Measurements from ENCODE around the gene CFAP97D1. TPM values are rescaled to one million over a fixed set of nuclear protein-coding genes. Genes with fewer than 3 reads are reported as not detected.
A peak's percentile ranks its signal among the peaks of the same experiment; 100 is the strongest.

CFAP97D1 gene
- total RNA-seq, 4 donors from 2014 or later, result not detected

DNA sequence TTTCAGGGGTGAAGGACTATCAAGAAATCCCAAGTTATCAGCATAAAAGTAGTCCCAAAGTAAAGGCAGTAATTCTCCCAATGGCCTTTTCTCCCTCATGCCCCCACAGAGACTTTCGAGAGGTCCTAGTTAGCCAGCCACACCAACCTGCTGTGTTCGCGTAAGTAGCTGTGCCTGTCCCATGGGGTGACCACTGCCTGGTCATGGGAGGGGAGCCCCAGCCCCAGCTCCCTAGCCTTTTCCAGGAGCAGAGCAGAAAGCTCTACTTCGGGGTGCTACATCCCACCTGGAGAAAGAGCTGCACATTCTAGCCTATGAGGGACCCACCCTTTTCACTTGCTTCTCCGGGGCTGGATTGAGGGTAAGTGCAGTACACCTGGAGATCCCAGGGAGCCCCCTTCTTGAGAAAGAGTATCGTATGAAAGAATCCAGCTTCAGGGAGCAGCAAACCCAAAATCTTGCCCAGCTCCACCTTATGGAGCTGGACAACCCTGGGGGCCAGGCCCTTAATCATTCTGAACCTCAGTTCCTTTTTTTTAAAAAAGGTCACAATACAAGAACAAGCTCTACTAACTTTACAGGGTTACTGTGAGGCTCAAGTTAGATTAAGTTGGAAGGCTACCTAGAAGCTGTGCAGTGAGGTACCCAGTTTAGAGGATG is 13.1 kb upstream of the CFAP97D1 start:
- no peak overlapping the region for H3K27ac ChIP-seq
- H3K27me3 ChIP-seq, result no peaks in the 10 kb centered on the region
- intact Hi-C loops (cut with DNase I; ENCODE audit: low total_unique reads) (no loop called here), in situ Hi-C loops (cut with MboI; ENCODE audit: low pct_ligation_motif_present in 1 of 4, low pct_unique_long_range_greater_than_20kb in 1 of 4, low sequenced_read_pairs in 3 of 4) (loop anchor here in 2 of 4 donors (10.0 kb wide), 1 partner anchor 192 kb away; no protein-coding TSS in a partner anchor)
- no peak overlapping the region for H3K4me3 ChIP-seq
- TF ChIP-seq POLR2A (IDR thresholded peaks at IDR 0.05), result no peak
- TF ChIP-seq EP300 (IDR thresholded peaks at IDR 0.05; ENCODE audit: low read depth), result no peak
- TF ChIP-seq POLR2AphosphoS5 (IDR thresholded peaks at IDR 0.05), result no peak
- H3K9me3 ChIP-seq, result no peaks in the 10 kb centered on the region
- peaks cover 0 to 17% (median 0%) of the 10 kb centered on the region in 4 donors for H3K4me1 ChIP-seq
- H3K36me3 ChIP-seq, result peaks cover 0 to 32% (median 3%) of the 10 kb centered on the region in 4 donors
- WGBS, 2 donors (ENCODE audit: low coverage in 1 of 2), result 73 to 76% methylated on average over 2 to 6 of the region's 6 CpGs
- no peak for DNase-seq

DNA sequence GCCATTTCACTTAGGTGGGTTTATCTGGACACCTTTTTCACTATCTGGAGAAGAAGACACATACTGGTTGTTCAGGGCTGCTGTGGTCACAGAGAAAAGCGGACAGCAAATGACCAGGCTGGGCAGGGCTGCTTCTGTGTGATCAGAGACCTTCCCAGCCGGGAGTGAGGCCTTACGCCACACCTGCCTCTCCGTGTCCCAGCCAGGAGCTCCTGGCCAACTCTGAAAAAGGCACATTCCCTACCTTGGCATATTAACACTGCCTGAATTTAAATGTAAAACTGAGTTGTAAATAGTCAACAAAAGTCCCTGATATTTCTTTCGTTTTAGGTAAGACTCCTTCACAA is 12.5 kb upstream of the CFAP97D1 start:
- Histone ChIP-seq H3K36me3 (peaks cover 0 to 34% (median 3%) of the 10 kb centered on the region in 4 donors), H3K27ac (no peak overlapping the region), H3K27me3 (no peaks in the 10 kb centered on the region), H3K9me3 (no peaks in the 10 kb centered on the region), H3K4me1 (peaks cover 0 to 21% (median 0%) of the 10 kb centered on the region in 4 donors), H3K4me3 (no peak overlapping the region)
- intact Hi-C loops (cut with DNase I; ENCODE audit: low total_unique reads) (no loop called here), in situ Hi-C loops (cut with MboI; ENCODE audit: low pct_ligation_motif_present in 1 of 4, low pct_unique_long_range_greater_than_20kb in 1 of 4, low sequenced_read_pairs in 3 of 4) (loop anchor here in 2 of 4 donors (10.0 kb wide), 1 partner anchor 193 kb away; no protein-coding TSS in a partner anchor)
- WGBS, 2 donors (ENCODE audit: low coverage in 1 of 2), result 0 to 72% methylated on average over 1 to 5 of the region's 5 CpGs
- no peak for TF ChIP-seq EP300 (IDR thresholded peaks at IDR 0.05; ENCODE audit: low read depth)
- TF ChIP-seq POLR2AphosphoS5 (IDR thresholded peaks at IDR 0.05), result no peak
- TF ChIP-seq CTCF (IDR thresholded peaks at IDR 0.05), result no peak
- no peak for TF ChIP-seq POLR2A (IDR thresholded peaks at IDR 0.05)
- no peak for DNase-seq

DNA sequence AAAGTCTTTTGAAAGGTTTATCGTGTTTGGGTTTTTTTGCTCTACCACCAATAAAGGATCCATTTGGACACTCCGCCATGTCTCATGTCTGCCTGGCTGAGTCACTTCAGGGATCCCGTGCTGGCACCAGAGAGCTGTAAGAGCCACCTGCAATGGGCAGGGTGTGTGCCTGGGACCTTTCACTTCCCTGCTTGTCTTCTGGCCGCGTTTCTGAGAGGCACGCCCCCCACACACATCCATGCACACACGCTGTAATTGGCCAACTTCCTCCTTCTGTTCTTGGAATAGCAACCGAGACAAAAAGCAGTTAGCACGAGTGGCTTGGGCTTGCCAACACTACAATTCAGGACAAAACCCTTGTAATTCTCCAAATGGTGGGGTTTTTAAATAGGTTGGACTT is 11.9 kb upstream of the CFAP97D1 start:
- intact Hi-C loops (cut with DNase I; ENCODE audit: low total_unique reads), result no loop called here
- Histone ChIP-seq H3K9me3 (no peaks in the 10 kb centered on the region), H3K4me1 (peaks cover 0 to 27% (median 3%) of the 10 kb centered on the region in 4 donors), H3K4me3 (no peak overlapping the region), H3K27me3 (no peaks in the 10 kb centered on the region), H3K36me3 (peaks cover 0 to 36% (median 5%) of the 10 kb centered on the region in 4 donors), H3K27ac (peak overlapping the region in 3 of 4 donors; percentile 23 to 46 (median 28))
- in situ Hi-C loops (cut with MboI; ENCODE audit: low pct_ligation_motif_present in 1 of 4, low pct_unique_long_range_greater_than_20kb in 1 of 4, low sequenced_read_pairs in 3 of 4), result loop anchor here in 2 of 4 donors (10.0 kb wide), 1 partner anchor 194 kb away; no protein-coding TSS in a partner anchor
- TF ChIP-seq CTCF (IDR thresholded peaks at IDR 0.05), result no peak
- no peak for TF ChIP-seq POLR2A (IDR thresholded peaks at IDR 0.05)
- no peak for TF ChIP-seq POLR2AphosphoS5 (IDR thresholded peaks at IDR 0.05)
- TF ChIP-seq EP300 (IDR thresholded peaks at IDR 0.05; ENCODE audit: low read depth), result no peak
- WGBS, 2 donors (ENCODE audit: low coverage in 1 of 2), result 16 to 30% methylated on average over 4 to 9 of the region's 9 CpGs
- peak; percentile 59 for DNase-seq

- no peak for DNase-seq
- peak overlapping the region in 3 of 4 donors; percentile 11 to 46 (median 28) for H3K27ac ChIP-seq
- 92% methylated on average over 7 of the region's 7 CpGs; no CpG with 5 or more reads in 1 of the 2 donors for WGBS, 2 donors (ENCODE audit: low coverage in 1 of 2)
- no peak overlapping the region for H3K4me3 ChIP-seq
- no peaks in the 10 kb centered on the region for H3K9me3 ChIP-seq
- no peaks in the 10 kb centered on the region for H3K27me3 ChIP-seq
- TF ChIP-seq EP300 (IDR thresholded peaks at IDR 0.05; ENCODE audit: low read depth) (no peak), POLR2AphosphoS5 (IDR thresholded peaks at IDR 0.05) (no peak), POLR2A (IDR thresholded peaks at IDR 0.05) (no peak), CTCF (IDR thresholded peaks at IDR 0.05) (no peak)
- peaks cover 0 to 27% (median 3%) of the 10 kb centered on the region in 4 donors for H3K4me1 ChIP-seq
- in situ Hi-C loops (cut with MboI; ENCODE audit: low pct_ligation_motif_present in 1 of 4, low pct_unique_long_range_greater_than_20kb in 1 of 4, low sequenced_read_pairs in 3 of 4), result loop anchor here in 2 of 4 donors (10.0 kb wide), 1 partner anchor 194 kb away; no protein-coding TSS in a partner anchor
- intact Hi-C loops (cut with DNase I; ENCODE audit: low total_unique reads), result no loop called here
- H3K36me3 ChIP-seq, result peaks cover 0 to 36% (median 7%) of the 10 kb centered on the region in 4 donors
Measured at GRCh38 chr17:43768943-43769342, 11.3 kb upstream of the CFAP97D1 start.

Data from transverse colon (tissue), 4 donors.